Lower leg skin (tissue), 4 donors: Measurements from ENCODE around the gene CHAT. TPM values are rescaled to one million over a fixed set of nuclear protein-coding genes. Genes with fewer than 3 reads are reported as not detected.

Source experiments
- DNase-seq, 2 donors: peaks; one replicate each; pipeline ENCODE4 v3.0.0-alpha.2; 2019; ENCODE audit warnings: low spot score in 2 of 2
- H3K4me3 ChIP-seq: fragments of 200-600 bp; sonication (generic); 2 replicates; pipeline ENCODE4 v1.5.1; 2017; ENCODE audit warnings: mild to moderate bottlenecking, low read depth; ENCODE audit not compliant: poor library complexity, severe bottlenecking
- CTCF ChIP-seq, 3 donors: fragments of 450-650 bp; IDR thresholded peaks; one replicate each; pipeline ENCODE4 v1.5.1; 2016; ENCODE audit warnings: antibody characterized with exemption in 3 of 3, mild to moderate bottlenecking in 3 of 3, moderate library complexity in 2 of 3
- POLR2A ChIP-seq, 2 donors: fragments of 450-650 bp; IDR thresholded peaks; one replicate each; pipeline ENCODE4 v1.6.1; 2016 to 2017; ENCODE audit warnings: antibody characterized with exemption in 2 of 2, mild to moderate bottlenecking in 1 of 2, moderate library complexity in 1 of 2
- WGBS, 2 donors: methylation state at CpG; one replicate each; pipeline ENCODE4 v1.1.5; 2018; 5-methylcytosine and 5-hydroxymethylcytosine counted together
- intact Hi-C: fragments of 100-400 bp; cut with DNase I; formaldehyde crosslinking; loops from one replicate; pipeline ENCODE4 v1.15.0; 2023; ENCODE audit warnings: low total_unique reads
- total RNA-seq, 4 donors: library from RNA; depleted of rRNA; stranded (reverse); fragments of >200 nt; gene quantifications; one replicate each; pipeline ENCODE4 v1.1.0, GENCODE V29; 2016

Gene CHAT
- total RNA-seq, 4 donors from 2014 or later = not detected

DNA sequence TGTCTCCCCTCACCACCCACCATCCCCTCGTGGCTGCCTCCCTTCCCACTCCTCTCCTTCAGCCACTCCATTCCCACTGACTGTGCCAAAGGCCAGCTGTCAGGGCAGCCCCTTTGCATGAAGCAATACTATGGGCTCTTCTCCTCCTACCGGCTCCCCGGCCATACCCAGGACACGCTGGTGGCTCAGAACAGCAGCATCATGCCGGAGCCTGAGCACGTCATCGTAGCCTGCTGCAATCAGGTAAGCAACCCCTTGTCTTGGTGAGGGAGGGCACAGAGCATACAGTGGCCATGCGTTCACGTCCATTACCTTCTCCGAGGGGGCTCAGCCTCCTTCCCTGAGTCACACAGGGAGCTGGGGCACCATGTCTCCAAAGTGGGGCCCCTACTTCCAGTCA is 11.6 kb downstream of the CHAT start:
- intact Hi-C loops = no loop called here
- DNase-seq = peak in 1 of 2 donors; percentile 77
- TF ChIP-seq CTCF (IDR thresholded peaks at IDR 0.05) = no peak
- no peak for TF ChIP-seq POLR2A (IDR thresholded peaks at IDR 0.05)
- WGBS, 2 donors = 78 to 81% methylated on average over 10 of the region's 10 CpGs
- H3K4me3 ChIP-seq = no peak overlapping the region

DNA sequence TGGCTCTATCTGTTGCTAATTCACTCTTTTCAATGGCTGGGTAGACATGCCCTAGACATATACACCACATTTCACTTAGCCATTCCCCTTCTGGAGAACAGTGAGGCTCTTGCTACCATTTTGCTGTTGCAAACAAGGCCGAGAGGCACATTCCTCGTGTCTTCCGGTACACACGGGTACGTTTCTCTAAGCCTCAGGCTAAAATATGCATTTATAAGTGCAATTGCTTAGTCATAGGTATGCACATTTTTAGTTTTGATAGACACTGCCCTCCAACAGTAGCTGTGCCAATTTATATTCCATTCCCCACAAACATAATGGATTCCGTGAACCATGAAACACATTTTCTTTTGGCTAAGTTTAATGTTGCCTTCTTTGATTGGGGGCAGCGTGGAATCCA is 13.2 kb downstream of the CHAT start:
- TF ChIP-seq POLR2A (IDR thresholded peaks at IDR 0.05) (no peak), CTCF (IDR thresholded peaks at IDR 0.05) (no peak)
- DNase-seq = peak in 1 of 2 donors; percentile 5
- H3K4me3 ChIP-seq = no peak overlapping the region
- intact Hi-C loops = no loop called here
- 64 to 67% methylated on average over 7 of the region's 7 CpGs for WGBS, 2 donors

- TF ChIP-seq CTCF (IDR thresholded peaks at IDR 0.05) = no peak
- TF ChIP-seq POLR2A (IDR thresholded peaks at IDR 0.05) = no peak
- intact Hi-C loops = no loop called here
- 85 to 86% methylated on average over 18 of the region's 18 CpGs for WGBS, 2 donors
- peak in 1 of 2 donors; percentile 71 for DNase-seq
- no peak overlapping the region for H3K4me3 ChIP-seq
Observed at GRCh38 chr10:49627644-49628247, 13.9 kb downstream of the CHAT start.

GRCh38 chr10:49628599-49628998 is 14.8 kb downstream of the CHAT start:
- peak in 1 of 2 donors; percentile 64 for DNase-seq
- WGBS, 2 donors = 83 to 87% methylated on average over 8 of the region's 8 CpGs
- no peak for TF ChIP-seq CTCF (IDR thresholded peaks at IDR 0.05)
- TF ChIP-seq POLR2A (IDR thresholded peaks at IDR 0.05) = no peak

GRCh38 chr10:49629431-49629881 is 15.6 kb downstream of the CHAT start:
- intact Hi-C loops = no loop called here
- peak in 1 of 2 donors; percentile 50 for DNase-seq
- no peak overlapping the region for H3K4me3 ChIP-seq
- no peak for TF ChIP-seq CTCF (IDR thresholded peaks at IDR 0.05)
- TF ChIP-seq POLR2A (IDR thresholded peaks at IDR 0.05) = no peak
- 74 to 77% methylated on average over 9 of the region's 9 CpGs for WGBS, 2 donors

More at GRCh38 chr10:49628599-49628998, 14.8 kb downstream of the CHAT start:
- no peak overlapping the region for H3K4me3 ChIP-seq
- intact Hi-C loops = no loop called here

GRCh38 chr10:49631975-49632374 is 18.1 kb downstream of the CHAT start:
- 89 to 91% methylated on average over 6 of the region's 6 CpGs for WGBS, 2 donors
- intact Hi-C loops = no loop called here
- DNase-seq = no peak

More at GRCh38 chr10:49631975-49632374, 18.1 kb downstream of the CHAT start:
- H3K4me3 ChIP-seq = no peak overlapping the region
- TF ChIP-seq CTCF (IDR thresholded peaks at IDR 0.05) (no peak), POLR2A (IDR thresholded peaks at IDR 0.05) (no peak)
